HG03159 (cell line): ENCODE data around the gene B4GALNT1.
"Not testable (repeated sequence)": the region's sequence is repeated elsewhere in the genome, so short reads cannot be mapped to it uniquely, and the experiment has no call there.

Source experiments
- ATAC-seq: cut with Tn5 transposase; IDR thresholded peaks from one replicate; pipeline ENCODE4 v1.9.1; 2021; ENCODE audit warnings: mild to moderate bottlenecking, moderate library complexity; ENCODE audit not compliant: unreplicated experiment

B4GALNT1 gene

GRCh38 chr12:57588951-57589610 lies 43.9 kb downstream of the B4GALNT1 start:
- not testable (repeated sequence) for ATAC-seq

GRCh38 chr12:57586832-57587429 lies 46.1 kb downstream of the B4GALNT1 start:
- ATAC-seq, result no peak

- ATAC-seq, result no peak
Observed at GRCh38 chr12:57586128-57586527, 46.9 kb downstream of the B4GALNT1 start.

GRCh38 chr12:57585156-57585555 lies 47.8 kb downstream of the B4GALNT1 start:
- ATAC-seq, result no peak

GRCh38 chr12:57584690-57585089 lies 48.3 kb downstream of the B4GALNT1 start:
- ATAC-seq, result no peak

- no peak for ATAC-seq
Observed at GRCh38 chr12:57584050-57584449, 49.0 kb downstream of the B4GALNT1 start.

- ATAC-seq, result peak; percentile 98
Observed at GRCh38 chr12:57583008-57583831, 49.8 kb downstream of the B4GALNT1 start.

- ATAC-seq, result no peak
Observed at GRCh38 chr12:57582440-57582839, 50.6 kb downstream of the B4GALNT1 start.

GRCh38 chr12:57581802-57582201 lies 51.2 kb downstream of the B4GALNT1 start:
- no peak for ATAC-seq

GRCh38 chr12:57580466-57580795 lies 52.6 kb downstream of the B4GALNT1 start:
- ATAC-seq, result no peak

- no peak for ATAC-seq
Observed at GRCh38 chr12:57579677-57580465, 53.1 kb downstream of the B4GALNT1 start.

- ATAC-seq, result no peak
Observed at GRCh38 chr12:57579011-57579410, 54.0 kb downstream of the B4GALNT1 start.

GRCh38 chr12:57577981-57578758 lies 54.8 kb downstream of the B4GALNT1 start:
- no peak for ATAC-seq

- no peak for ATAC-seq
Observed at GRCh38 chr12:57576613-57577160, 56.3 kb downstream of the B4GALNT1 start.
